DMS 273 treated with DMSO at 0.1 percent for 48 hours (cell line): ENCODE measurements around the gene CARD16.

Source experiments
- DNase-seq: peaks from one replicate; lab custom pipeline; 2025; lab: John Stamatoyannopoulos, UW

Gene CARD16

DNA sequence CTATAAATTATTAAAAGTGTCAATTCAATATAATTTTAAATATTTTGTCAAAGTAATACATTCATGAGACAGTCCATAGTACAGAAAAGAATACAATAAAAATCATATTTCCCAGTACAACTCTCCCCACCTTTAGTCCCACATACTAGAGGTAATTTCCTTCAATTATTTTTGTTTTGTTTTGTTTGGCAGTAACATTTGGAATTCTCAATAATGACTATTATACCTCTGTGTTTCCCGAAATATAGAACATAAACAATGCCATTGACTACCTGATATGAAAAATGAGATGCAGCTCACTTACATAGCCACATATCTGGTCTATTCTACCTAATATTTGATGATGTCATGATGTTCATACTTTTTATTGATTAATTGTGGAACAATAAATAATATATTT is 52.4 kb downstream of the CARD16 start:
- no peak for DNase-seq

DNA sequence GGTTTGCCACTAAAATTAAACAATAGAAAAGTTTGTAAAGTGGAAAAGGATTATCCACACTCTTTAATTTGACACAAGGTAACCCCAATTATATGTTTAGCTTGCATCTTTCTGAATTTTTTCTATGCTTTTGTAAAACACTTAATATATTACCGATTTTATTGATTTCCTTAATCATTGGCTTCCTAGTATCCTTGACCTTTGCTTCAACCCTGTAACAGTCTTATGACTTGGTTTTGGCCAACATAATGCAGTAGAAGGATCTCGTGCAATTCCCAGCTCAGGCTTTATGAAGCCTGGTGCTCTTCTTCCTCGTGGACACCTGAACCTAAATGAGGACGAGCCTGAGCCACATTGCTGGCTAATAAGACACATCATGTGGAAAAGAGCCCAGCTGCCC is 53.1 kb downstream of the CARD16 start:
- DNase-seq, result no peak
